GM23248 (cell line): ENCODE results near the gene COPA. TPM values are rescaled to one million over a fixed set of nuclear protein-coding genes. Genes with fewer than 3 reads are reported as not detected.

Source experiments
- DNase-seq: peaks from one replicate; pipeline ENCODE4 v3.0.0-alpha.2; 2015
- H2AFZ ChIP-seq: fragments of 200-600 bp; sonication (generic); 2 replicates; pipeline ENCODE4 v1.6.1; 2016; ENCODE audit warnings: antibody characterized with exemption
- H3F3A ChIP-seq: fragments of 200-600 bp; sonication (generic); 2 replicates; pipeline ENCODE4 v1.6.1; 2016; ENCODE audit warnings: mild to moderate bottlenecking, antibody characterized with exemption, mixed run types; ENCODE audit not compliant: insufficient read depth
- H3K27ac ChIP-seq: fragments of 200-600 bp; sonication (generic); 2 replicates; pipeline ENCODE4 v1.5.1; 2016; ENCODE audit warnings: mild to moderate bottlenecking
- H3K27me3 ChIP-seq: fragments of 200-600 bp; sonication (generic); replicated peaks from 2 replicates; pipeline ENCODE4 v1.6.1; 2016; ENCODE audit warnings: mild to moderate bottlenecking; ENCODE audit not compliant: insufficient read depth
- H3K36me3 ChIP-seq: fragments of 200-600 bp; sonication (generic); 2 replicates; pipeline ENCODE4 v1.6.1; 2016; ENCODE audit warnings: low read depth, mild to moderate bottlenecking
- H3K4me1 ChIP-seq: fragments of 200-600 bp; sonication (generic); 2 replicates; pipeline ENCODE4 v1.6.1; 2016; ENCODE audit warnings: mild to moderate bottlenecking; ENCODE audit not compliant: insufficient read depth
- H3K4me2 ChIP-seq: fragments of 200-600 bp; sonication (generic); one replicate; pipeline ENCODE4 v1.6.1; 2016; ENCODE audit warnings: mild to moderate bottlenecking; ENCODE audit not compliant: unreplicated experiment
- H3K4me3 ChIP-seq: fragments of 200-600 bp; sonication (generic); 2 replicates; pipeline ENCODE4 v1.5.1; 2016; ENCODE audit warnings: mild to moderate bottlenecking
- H3K79me2 ChIP-seq: fragments of 200-600 bp; sonication (generic); 2 replicates; pipeline ENCODE4 v1.6.1; 2016; ENCODE audit warnings: mild to moderate bottlenecking; ENCODE audit not compliant: insufficient read depth
- H3K9ac ChIP-seq: fragments of 200-600 bp; sonication (generic); 2 replicates; pipeline ENCODE4 v1.6.1; 2016; ENCODE audit warnings: mild to moderate bottlenecking
- H3K9me2 ChIP-seq: fragments of 200-600 bp; sonication (generic); 2 replicates; pipeline ENCODE4 v1.6.1; 2016; ENCODE audit warnings: mixed run types, mild to moderate bottlenecking, moderate library complexity; ENCODE audit not compliant: insufficient read depth
- H3K9me3 ChIP-seq: fragments of 200-600 bp; sonication (generic); one replicate; pipeline ENCODE4 v1.6.1; 2017; ENCODE audit warnings: low read depth
- H4K20me1 ChIP-seq: fragments of 200-600 bp; sonication (generic); 2 replicates; pipeline ENCODE4 v1.6.0; 2016; ENCODE audit not compliant: insufficient read depth
- EZH2 ChIP-seq: fragments of 200-600 bp; sonication (generic); IDR thresholded peaks from 2 replicates; pipeline ENCODE4 v1.6.1; 2018; ENCODE audit warnings: antibody characterized with exemption, mild to moderate bottlenecking; ENCODE audit not compliant: insufficient read depth, poor library complexity, severe bottlenecking
- EZH2phosphoT487 ChIP-seq: fragments of 200-600 bp; sonication (generic); IDR thresholded peaks from 2 replicates; pipeline ENCODE4 v1.6.1; 2018; ENCODE audit warnings: antibody characterized with exemption, moderate library complexity, mild to moderate bottlenecking, low read depth; ENCODE audit not compliant: insufficient read depth
- WGBS, 2 experiments: methylation state at CpG; one replicate each; pipeline ENCODE4 v1.1.6; 2015 to 2017; ENCODE audit warnings: low lambda C conversion rate in 2 of 2, low coverage in 1 of 2; ENCODE audit errors: missing lambda C conversion rate in 2 of 2; 5-methylcytosine and 5-hydroxymethylcytosine counted together
- in situ Hi-C: fragments of 300-500 bp; cut with MboI; formaldehyde crosslinking; loops from 2 replicates; pipeline ENCODE4 v1.15.0; 2020
- polyA plus RNA-seq: library from polyadenylated mRNA; unstranded; fragments of >200 nt; fragmentation: Nextera tagmentation; extraction: Ambion mirVana; gene quantifications from 2 replicates; pipeline ENCODE4 v1.2.1, GENCODE V29; 2016
- total RNA-seq: library from RNA; depleted of rRNA; stranded (reverse); fragments of >200 nt; shearing (Covaris generic); gene quantifications from 2 replicates; pipeline ENCODE4 v1.2.3, GENCODE V29; 2014

Gene COPA
- total and polyA plus RNA-seq, 2 experiments from 2014 or later, result 194 to 212 TPM

- 84 to 87% methylated on average over 13 of the region's 13 CpGs for WGBS, 2 experiments
- Histone ChIP-seq H3K4me1 (peaks cover 20% of the 10 kb centered on the region), H3F3A (peaks cover 48% of the 10 kb centered on the region), H3K9me2 (no peaks in the 10 kb centered on the region), H3K27me3 (no peaks in the 10 kb centered on the region), H4K20me1 (no peaks in the 10 kb centered on the region), H3K4me2 (no peak overlapping the region), H2AFZ (no peak overlapping the region), H3K9ac (no peak overlapping the region), H3K9me3 (no peaks in the 10 kb centered on the region), H3K36me3 (peaks cover 88% of the 10 kb centered on the region), H3K4me3 (no peak overlapping the region), H3K79me2 (peaks cover 83% of the 10 kb centered on the region), H3K27ac (no peak overlapping the region)
- no peak for TF ChIP-seq EZH2phosphoT487
- no peak for TF ChIP-seq EZH2
- in situ Hi-C loops, result no loop called here
- no peak for DNase-seq
These were observed 35.8 kb downstream of the COPA start for GRCh38 chr1:160307118-160307791.

- Histone ChIP-seq H3K4me1 (no peaks in the 10 kb centered on the region), H3K4me3 (no peak overlapping the region), H3K9ac (no peak overlapping the region), H3K27ac (no peak overlapping the region), H3K79me2 (peaks cover 95% of the 10 kb centered on the region), H3K36me3 (peaks cover 82% of the 10 kb centered on the region), H3K9me3 (no peaks in the 10 kb centered on the region), H2AFZ (no peak overlapping the region), H3K27me3 (no peaks in the 10 kb centered on the region), H3F3A (peaks cover 54% of the 10 kb centered on the region), H3K4me2 (no peak overlapping the region), H3K9me2 (no peaks in the 10 kb centered on the region), H4K20me1 (no peaks in the 10 kb centered on the region)
- in situ Hi-C loops, result no loop called here
- TF ChIP-seq EZH2phosphoT487 (no peak), EZH2 (no peak)
- WGBS, 2 experiments, result 83 to 84% methylated on average over 7 of the region's 7 CpGs
- no peak for DNase-seq
These were observed 42.9 kb downstream of the COPA start for GRCh38 chr1:160300173-160300572.

- in situ Hi-C loops, result no loop called here
- DNase-seq, result no peak
These were observed 47.0 kb downstream of the COPA start for GRCh38 chr1:160296036-160296435.

GRCh38 chr1:160293020-160293968 lies 49.8 kb downstream of the COPA start:
- Histone ChIP-seq H3K79me2 (peaks cover 66% of the 10 kb centered on the region), H3F3A (peaks cover 97% of the 10 kb centered on the region), H3K4me3 (no peak overlapping the region), H3K9ac (no peak overlapping the region), H3K9me2 (no peaks in the 10 kb centered on the region), H3K27ac (peak overlapping the region; percentile 22; the same call in 1 of the 2 replicates), H3K36me3 (peaks cover 97% of the 10 kb centered on the region), H3K9me3 (no peaks in the 10 kb centered on the region), H3K4me1 (no peaks in the 10 kb centered on the region), H4K20me1 (no peaks in the 10 kb centered on the region), H2AFZ (no peak overlapping the region), H3K4me2 (no peak overlapping the region), H3K27me3 (no peaks in the 10 kb centered on the region)
- WGBS, 2 experiments, result 77 to 79% methylated on average over 8 of the region's 8 CpGs
- TF ChIP-seq EZH2phosphoT487, result no peak
- TF ChIP-seq EZH2, result no peak
- peak; percentile 6 for DNase-seq
- in situ Hi-C loops, result no loop called here

More at GRCh38 chr1:160296036-160296435, 47.0 kb downstream of the COPA start:
- Histone ChIP-seq H3K79me2 (peaks cover 76% of the 10 kb centered on the region), H3K9ac (no peak overlapping the region), H4K20me1 (no peaks in the 10 kb centered on the region), H3K36me3 (peaks cover 94% of the 10 kb centered on the region), H2AFZ (no peak overlapping the region), H3K9me3 (no peaks in the 10 kb centered on the region), H3F3A (peaks cover 85% of the 10 kb centered on the region), H3K27ac (no peak overlapping the region), H3K27me3 (no peaks in the 10 kb centered on the region), H3K4me3 (no peak overlapping the region), H3K9me2 (no peaks in the 10 kb centered on the region), H3K4me2 (no peak overlapping the region), H3K4me1 (no peaks in the 10 kb centered on the region)
- TF ChIP-seq EZH2, result no peak
- TF ChIP-seq EZH2phosphoT487, result no peak
- WGBS, 2 experiments, result 100% methylated on average over 1 of the region's 1 CpG
